Stimulated activated CD4-positive, alpha-beta T cell treated with anti-CD3 and anti-CD28 coated beads, Interleukin-1b, Interleukin-23, amount 100 ng/mL, for 1 hour (primary cell): ENCODE results near the gene STAG2.
"Not testable (repeated sequence)": the region's sequence is repeated elsewhere in the genome, so short reads cannot be mapped to it uniquely, and the experiment has no call there.

ENCODE experiments used
- DNase-seq, 2 donors: peaks; one replicate each; pipeline ENCODE4 v3.0.0-alpha.2; 2020; ENCODE audit warnings: low read depth in 2 of 2

Gene STAG2

GRCh38 chrX:124035657-124036056 lies 74.2 kb downstream of the STAG2 start:
- no peak for DNase-seq

GRCh38 chrX:124042042-124042441 lies 80.5 kb downstream of the STAG2 start:
- no peak for DNase-seq

DNA sequence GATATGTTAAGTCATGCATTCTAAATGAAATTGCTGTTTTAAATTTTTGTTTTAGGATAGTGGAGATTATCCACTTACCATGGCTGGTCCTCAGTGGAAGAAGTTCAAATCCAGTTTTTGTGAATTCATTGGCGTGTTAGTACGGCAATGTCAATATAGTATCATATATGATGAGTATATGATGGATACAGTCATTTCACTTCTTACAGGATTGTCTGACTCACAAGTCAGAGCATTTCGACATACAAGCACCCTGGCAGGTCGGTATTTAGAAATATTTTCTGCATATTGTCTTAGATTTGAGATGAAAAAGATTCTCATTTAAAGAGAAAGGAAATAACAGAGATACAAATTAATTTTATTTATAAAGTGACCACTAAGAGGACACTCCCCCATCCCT lies 83.6 kb downstream of the STAG2 start:
- no peak for DNase-seq

GRCh38 chrX:124084417-124084816 lies 122.9 kb downstream of the STAG2 start:
- not testable (repeated sequence) for DNase-seq

GRCh38 chrX:124085063-124085462 lies 123.6 kb downstream of the STAG2 start:
- no peak for DNase-seq

DNA sequence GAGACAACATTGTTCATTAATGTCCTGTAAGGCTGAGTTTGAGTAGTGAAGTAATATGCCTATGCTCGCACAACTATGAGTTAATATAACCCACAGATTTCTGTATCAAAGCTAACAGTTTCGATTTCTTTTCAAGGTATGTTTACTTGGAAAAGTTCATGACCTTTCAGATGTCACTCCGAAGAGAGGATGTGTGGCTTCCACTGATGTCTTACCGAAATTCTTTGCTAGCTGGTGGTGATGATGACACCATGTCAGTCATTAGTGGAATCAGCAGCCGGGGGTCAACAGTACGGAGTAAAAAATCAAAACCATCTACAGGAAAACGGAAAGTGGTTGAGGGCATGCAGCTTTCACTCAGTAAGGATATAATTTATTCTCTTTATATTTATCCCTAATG lies 124.9 kb downstream of the STAG2 start:
- no peak for DNase-seq

GRCh38 chrX:124087000-124087746 lies 125.7 kb downstream of the STAG2 start:
- DNase-seq: no peak

GRCh38 chrX:124093222-124093621 lies 131.7 kb downstream of the STAG2 start:
- DNase-seq: no peak

- no peak for DNase-seq
These were observed 135.6 kb downstream of the STAG2 start for GRCh38 chrX:124097116-124097515.

DNA sequence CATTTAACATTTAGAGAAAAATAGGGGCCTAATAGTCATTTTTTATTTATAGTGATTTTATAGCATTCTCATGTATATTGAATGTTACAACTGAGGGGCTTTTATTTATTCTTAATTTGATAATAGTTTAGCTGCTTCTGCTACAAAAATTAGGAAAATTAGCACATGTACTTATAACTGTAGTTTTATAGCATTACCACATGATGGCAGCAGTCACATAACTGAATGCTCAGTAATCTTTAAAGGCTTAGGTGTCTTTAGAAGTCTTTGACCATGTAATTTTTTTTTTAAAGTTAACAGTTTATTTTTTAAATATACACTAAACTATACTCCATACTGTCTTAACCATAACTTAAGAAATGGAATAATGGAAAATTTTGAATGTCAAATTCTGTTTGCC lies 136.6 kb downstream of the STAG2 start:
- DNase-seq: no peak

DNA sequence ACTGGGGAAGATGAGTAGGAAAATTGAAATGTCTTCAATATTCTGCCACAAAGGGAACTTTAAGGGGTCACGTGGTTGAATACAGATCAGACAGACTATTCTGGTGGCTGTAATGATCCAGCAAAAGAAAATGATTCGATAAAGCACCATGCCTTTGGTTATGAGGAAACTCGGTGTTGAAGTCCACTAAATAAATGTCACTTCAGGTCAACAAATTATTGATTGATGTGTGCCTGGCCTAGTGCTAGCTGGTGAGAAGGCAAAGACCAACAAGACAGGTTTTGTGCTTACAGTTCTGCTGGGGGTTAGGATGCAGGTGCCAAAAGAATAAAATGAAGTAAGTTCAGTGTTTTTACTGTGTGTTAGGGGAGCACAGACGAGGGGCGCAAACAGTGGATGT lies 142.5 kb downstream of the STAG2 start:
- DNase-seq: no peak

GRCh38 chrX:124104512-124104911 lies 143.0 kb downstream of the STAG2 start:
- not testable (repeated sequence) for DNase-seq

GRCh38 chrX:124113621-124114600 lies 152.4 kb downstream of the STAG2 start:
- no peak for DNase-seq

DNA sequence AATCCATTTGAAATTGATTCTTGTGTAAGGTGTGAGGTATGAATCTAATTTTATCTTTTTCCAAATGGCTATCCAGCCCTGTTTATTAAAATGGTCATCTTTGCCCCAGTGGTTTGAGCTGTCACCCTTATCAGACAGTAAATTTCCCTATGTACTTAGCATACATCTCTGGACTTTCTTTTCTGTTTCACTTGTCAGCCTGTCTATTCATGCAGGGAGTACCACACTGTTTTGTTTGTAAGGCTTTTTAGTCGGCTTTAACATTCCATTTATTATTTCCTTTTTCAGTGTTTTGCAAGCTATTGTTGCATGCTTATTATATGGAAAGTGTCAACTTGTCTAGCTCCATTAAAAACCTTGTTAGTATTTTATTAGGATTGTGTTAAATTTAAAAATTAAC lies 155.8 kb downstream of the STAG2 start:
- DNase-seq: no peak

- DNase-seq: no peak
These were observed 164.0 kb downstream of the STAG2 start for GRCh38 chrX:124125471-124125870.

DNA sequence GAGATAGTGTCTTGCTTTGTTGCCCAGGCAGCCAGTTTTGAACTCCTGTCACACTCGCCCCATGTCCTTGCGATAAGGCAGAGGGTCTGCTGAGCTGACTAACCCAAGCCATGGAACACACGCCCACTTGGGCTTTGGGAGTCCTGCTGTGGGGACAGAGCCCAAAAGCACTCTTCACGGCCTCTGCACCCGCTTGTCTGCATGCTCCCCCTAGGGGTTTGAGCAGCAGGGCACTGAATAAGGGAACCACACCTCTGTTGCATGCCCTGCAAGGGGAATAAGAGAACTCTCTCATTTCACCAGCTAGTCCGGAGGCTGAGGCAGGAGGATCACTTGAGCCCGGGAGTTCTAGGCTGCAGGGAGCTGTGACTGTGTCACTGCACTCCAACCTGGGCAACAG lies 166.0 kb downstream of the STAG2 start:
- no peak for DNase-seq

DNA sequence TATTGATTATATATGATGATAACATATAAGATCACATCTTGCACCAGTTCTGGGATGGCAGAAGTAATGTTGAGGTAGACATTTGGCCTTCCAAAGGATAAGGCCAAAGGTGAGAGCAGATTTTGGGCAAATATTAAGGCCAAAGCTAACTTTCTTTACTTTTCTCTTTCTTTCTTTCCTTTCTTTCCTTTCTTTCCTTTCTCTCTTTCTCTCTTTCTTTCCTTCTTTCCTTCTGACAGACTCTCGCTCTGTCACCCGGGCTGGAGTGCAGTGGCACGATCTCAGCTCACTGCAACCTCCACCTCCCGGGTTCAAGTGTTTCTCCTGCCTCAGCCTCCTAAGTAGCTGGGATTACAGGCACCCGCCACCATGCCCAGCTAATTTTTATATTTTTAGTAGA lies 170.9 kb downstream of the STAG2 start:
- DNase-seq: not testable (repeated sequence)

DNA sequence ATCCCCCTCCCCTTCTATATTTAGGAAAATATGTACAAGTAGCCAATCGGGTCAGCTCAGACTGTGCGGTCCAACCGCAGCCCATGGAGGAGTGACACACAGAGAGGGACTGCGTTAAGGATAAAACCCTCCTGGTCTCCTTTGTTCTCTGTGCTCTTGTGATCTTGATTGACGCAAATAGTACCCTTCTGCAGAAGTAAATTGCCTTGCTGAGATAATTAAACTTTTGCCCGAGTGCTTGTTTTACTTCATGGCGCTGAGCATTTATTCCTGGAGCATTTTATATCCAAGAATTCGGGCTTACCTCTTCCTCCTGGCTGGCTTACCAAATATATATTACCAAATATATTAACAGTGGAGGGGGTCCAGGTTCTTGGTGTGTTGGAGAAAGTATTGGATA lies 184.2 kb downstream of the STAG2 start:
- no peak for DNase-seq

GRCh38 chrX:124151195-124151594 lies 189.7 kb downstream of the STAG2 start:
- no peak for DNase-seq
